Measurements from ENCODE around the gene NR1I3.
"Not testable (repeated sequence)": the region's sequence is repeated elsewhere in the genome, so short reads cannot be mapped to it uniquely, and the experiment has no call there.

- TF ChIP-seq POLR2AphosphoS5, CTCF, POLR2A (IDR thresholded peaks at IDR 0.05): not testable (repeated sequence)
Observed at GRCh38 chr1:161224695-161225087, 13.3 kb downstream of the NR1I3 start.
